Prostate gland (tissue), 2 donors: ENCODE measurements around the gene TBC1D2. TPM values are rescaled to one million over a fixed set of nuclear protein-coding genes. Genes with fewer than 3 reads are reported as not detected.

Experiments used
- DNase-seq: peaks from one replicate; pipeline ENCODE4 v3.0.0-alpha.2; 2019; ENCODE audit warnings: low spot score
- H3K27ac ChIP-seq, 2 donors: fragments of 200-600 bp; sonication (generic); 2 replicates each; pipeline ENCODE4 v1.5.1; 2017 to 2019
- H3K27me3 ChIP-seq: fragments of 200-600 bp; sonication (generic); replicated peaks from 2 replicates; pipeline ENCODE4 v1.5.1; 2019; ENCODE audit not compliant: insufficient read depth
- H3K36me3 ChIP-seq, 2 donors: fragments of 200-600 bp; sonication (generic); 1 replicate in 1 of 2; 2 replicates in 1 of 2; pipeline versions ENCODE4 v1.5.1 to v1.8.1; 2017 to 2019
- H3K4me1 ChIP-seq: fragments of 200-600 bp; sonication (generic); replicated peaks from 2 replicates; pipeline ENCODE4 v1.5.1; 2019
- H3K4me3 ChIP-seq, 2 donors: fragments of 200-600 bp; sonication (generic); 2 replicates each; pipeline ENCODE4 v1.5.1; 2017 to 2019
- H3K9me3 ChIP-seq: fragments of 200-600 bp; sonication (generic); 2 replicates; pipeline ENCODE4 v1.5.1; 2017
- CTCF ChIP-seq, 4 experiments: fragments of 200-600 bp in 2 of 4; fragments of 450-650 bp in 2 of 4; sonication (generic) in 2 of 4; IDR thresholded peaks; 1 replicate in 3 of 4; 2 replicates in 1 of 4; pipeline ENCODE4 v1.5.1; 2016 to 2019; ENCODE audit warnings: antibody characterized with exemption in 4 of 4, mild to moderate bottlenecking in 2 of 4, moderate library complexity in 2 of 4
- POLR2A ChIP-seq: fragments of 450-650 bp; IDR thresholded peaks from one replicate; pipeline ENCODE4 v1.6.1; 2016; ENCODE audit warnings: antibody characterized with exemption, mild to moderate bottlenecking
- POLR2AphosphoS5 ChIP-seq: sonication (generic); formaldehyde crosslinking; IDR thresholded peaks from one replicate; pipeline ENCODE4 v1.6.1; 2017; ENCODE audit warnings: antibody characterized with exemption
- WGBS: methylation state at CpG from one replicate; pipeline ENCODE4 v1.1.5; 2018; 5-methylcytosine and 5-hydroxymethylcytosine counted together
- intact Hi-C: fragments of 100-400 bp; cut with DNase I; formaldehyde crosslinking; loops from one replicate; pipeline ENCODE4 v1.14.2; 2022
- total RNA-seq, 2 donors: library from RNA; depleted of rRNA; stranded (reverse); fragments of >200 nt; gene quantifications; one replicate each; pipeline ENCODE4 v1.1.0, GENCODE V29; 2016

The TBC1D2 gene
- total RNA-seq, 2 donors from 2014 or later = 18.4 to 18.8 TPM

- Histone ChIP-seq H3K4me1 (no peaks in the 10 kb centered on the region), H3K4me3 (no peak overlapping the region), H3K36me3 (no peaks in the 10 kb centered on the region), H3K27me3 (no peaks in the 10 kb centered on the region), H3K27ac (no peak overlapping the region), H3K9me3 (no peaks in the 10 kb centered on the region)
- no peak for DNase-seq
- intact Hi-C loops = no loop called here
- WGBS = 91% methylated on average over 18 of the region's 18 CpGs
- TF ChIP-seq POLR2AphosphoS5 = no peak
- TF ChIP-seq POLR2A = no peak
- no peak for TF ChIP-seq CTCF (IDR thresholded peaks at IDR 0.05)
Measured at GRCh38 chr9:98290411-98290810, 35.0 kb upstream of the TBC1D2 start.

- intact Hi-C loops = no loop called here
- 82% methylated on average over 12 of the region's 12 CpGs for WGBS
Measured at GRCh38 chr9:98289614-98290201, 34.3 kb upstream of the TBC1D2 start.

GRCh38 chr9:98288881-98289280, 33.4 kb upstream of the TBC1D2 start:
- Histone ChIP-seq H3K27ac (no peak overlapping the region), H3K4me3 (no peak overlapping the region), H3K4me1 (no peaks in the 10 kb centered on the region), H3K36me3 (no peaks in the 10 kb centered on the region), H3K9me3 (no peaks in the 10 kb centered on the region), H3K27me3 (no peaks in the 10 kb centered on the region)
- intact Hi-C loops = no loop called here
- DNase-seq = no peak
- 77% methylated on average over 5 of the region's 5 CpGs for WGBS
- TF ChIP-seq POLR2A (no peak), POLR2AphosphoS5 (no peak), CTCF (IDR thresholded peaks at IDR 0.05) (no peak)

More at GRCh38 chr9:98289614-98290201, 34.3 kb upstream of the TBC1D2 start:
- no peak for TF ChIP-seq POLR2A
- Histone ChIP-seq H3K4me1 (no peaks in the 10 kb centered on the region), H3K9me3 (no peaks in the 10 kb centered on the region), H3K36me3 (no peaks in the 10 kb centered on the region), H3K27ac (no peak overlapping the region), H3K27me3 (no peaks in the 10 kb centered on the region), H3K4me3 (no peak overlapping the region)
- no peak for DNase-seq

- TF ChIP-seq POLR2AphosphoS5 (no peak), POLR2A (no peak), CTCF (IDR thresholded peaks at IDR 0.05) (no peak)
- H3K36me3 ChIP-seq = no peaks in the 10 kb centered on the region
- H3K9me3 ChIP-seq = no peaks in the 10 kb centered on the region
- WGBS = 89% methylated on average over 4 of the region's 4 CpGs
- no peak for DNase-seq
- no peaks in the 10 kb centered on the region for H3K4me1 ChIP-seq
- intact Hi-C loops = no loop called here
- H3K4me3 ChIP-seq = no peak overlapping the region
- no peak overlapping the region for H3K27ac ChIP-seq
- no peaks in the 10 kb centered on the region for H3K27me3 ChIP-seq
Measured at GRCh38 chr9:98287384-98287783, 31.9 kb upstream of the TBC1D2 start.

- 66% methylated on average over 4 of the region's 4 CpGs for WGBS
- H3K27ac ChIP-seq = no peak overlapping the region
- H3K4me1 ChIP-seq = no peaks in the 10 kb centered on the region
- no peaks in the 10 kb centered on the region for H3K36me3 ChIP-seq
- no peak overlapping the region for H3K4me3 ChIP-seq
- TF ChIP-seq POLR2A (no peak), POLR2AphosphoS5 (no peak), CTCF (IDR thresholded peaks at IDR 0.05) (no peak)
- no peak for DNase-seq
- H3K9me3 ChIP-seq = no peaks in the 10 kb centered on the region
- intact Hi-C loops = no loop called here
- no peaks in the 10 kb centered on the region for H3K27me3 ChIP-seq
Measured at GRCh38 chr9:98285446-98285845, 30.0 kb upstream of the TBC1D2 start.
